ENCODE data around the gene SURF1. TPM values are rescaled to one million over a fixed set of nuclear protein-coding genes. Genes with fewer than 3 reads are reported as not detected.

The SURF1 gene
- total RNA-seq, 1 experiment from 2014 or later = 28.1 TPM

GRCh38 chr9:133333566-133333965 lies 22.7 kb downstream of the SURF1 start:
- peaks cover 17% of the 10 kb centered on the region for H3K4me1 ChIP-seq (ENCODE audit: insufficient read depth, low read length)
- no peaks in the 10 kb centered on the region for H3K27me3 ChIP-seq (ENCODE audit: low read length)
- no peaks in the 10 kb centered on the region for H3K9me3 ChIP-seq (ENCODE audit: low read length)
- DNase-seq (no peak), ATAC-seq (no peak)
- BruUV-seq (replicated peaks) = no TSS peak
- no peak overlapping the region for H3K4me3 ChIP-seq (ENCODE audit: low read length)
- H3K79me2 ChIP-seq (ENCODE audit: low read length) = peaks cover 27% of the 10 kb centered on the region
- no peak overlapping the region for H3K4me2 ChIP-seq (ENCODE audit: low read length)
- intact Hi-C loops (cut with micrococcal nuclease) = no loop called here
- H2AFZ ChIP-seq (ENCODE audit: low read length) = no peak overlapping the region
- no peaks in the 10 kb centered on the region for H4K20me1 ChIP-seq (ENCODE audit: low read length)
- no peak overlapping the region for H3K9ac ChIP-seq (ENCODE audit: low read length)
- H3K36me3 ChIP-seq (ENCODE audit: low read depth, low read length) = peaks cover 23% of the 10 kb centered on the region
- no peak overlapping the region for H3K27ac ChIP-seq (ENCODE audit: low read length)
- no peaks in the 10 kb centered on the region for H3F3A ChIP-seq (ENCODE audit: low read length, unreplicated experiment)
- ChIA-PET CTCF (no interaction called here), POLR2A (ENCODE audit: unreplicated experiment) (no interaction called here)
- no peak for TF ChIP-seq EZH2 (IDR thresholded peaks at IDR 0.05; ENCODE audit: low read length, unreplicated experiment)
- TF ChIP-seq EZH2phosphoT487 (IDR thresholded peaks at IDR 0.05; ENCODE audit: borderline replicate concordance, low read length) = no peak
- no peak for TF ChIP-seq CTCF (conservative IDR thresholded peaks at IDR 0.05; ENCODE audit: low read depth, low read length)
- no peaks in the 10 kb centered on the region for H3K9me2 ChIP-seq (replicated peaks; ENCODE audit: low read length)

- Histone ChIP-seq H4K20me1 (ENCODE audit: low read length) (no peaks in the 10 kb centered on the region), H3F3A (ENCODE audit: low read length, unreplicated experiment) (no peaks in the 10 kb centered on the region), H3K79me2 (ENCODE audit: low read length) (peaks cover 27% of the 10 kb centered on the region), H3K4me2 (ENCODE audit: low read length) (no peak overlapping the region), H2AFZ (ENCODE audit: low read length) (no peak overlapping the region), H3K4me1 (ENCODE audit: insufficient read depth, low read length) (peaks cover 17% of the 10 kb centered on the region), H3K9ac (ENCODE audit: low read length) (no peak overlapping the region), H3K27ac (ENCODE audit: low read length) (no peak overlapping the region), H3K9me2 (replicated peaks; ENCODE audit: low read length) (no peaks in the 10 kb centered on the region), H3K9me3 (ENCODE audit: low read length) (no peaks in the 10 kb centered on the region), H3K36me3 (ENCODE audit: low read depth, low read length) (peaks cover 23% of the 10 kb centered on the region), H3K27me3 (ENCODE audit: low read length) (no peaks in the 10 kb centered on the region), H3K4me3 (ENCODE audit: low read length) (no peak overlapping the region)
- CTCF ChIA-PET = no interaction called here
- no TSS peak for BruUV-seq (replicated peaks)
- no peak for DNase-seq
- TF ChIP-seq EZH2phosphoT487 (IDR thresholded peaks at IDR 0.05; ENCODE audit: borderline replicate concordance, low read length) (no peak), CTCF (conservative IDR thresholded peaks at IDR 0.05; ENCODE audit: low read depth, low read length) (no peak), EZH2 (IDR thresholded peaks at IDR 0.05; ENCODE audit: low read length, unreplicated experiment) (no peak)
- no peak for ATAC-seq
- intact Hi-C loops (cut with micrococcal nuclease) = no loop called here
- POLR2A ChIA-PET (ENCODE audit: unreplicated experiment) = no interaction called here
Measured at GRCh38 chr9:133333011-133333410, 23.3 kb downstream of the SURF1 start.

GRCh38 chr9:133332381-133332730 lies 23.9 kb downstream of the SURF1 start:
- Histone ChIP-seq H3K9me2 (replicated peaks; ENCODE audit: low read length) (no peaks in the 10 kb centered on the region), H4K20me1 (ENCODE audit: low read length) (no peaks in the 10 kb centered on the region), H3K4me3 (ENCODE audit: low read length) (no peak overlapping the region), H3F3A (ENCODE audit: low read length, unreplicated experiment) (no peaks in the 10 kb centered on the region), H3K27me3 (ENCODE audit: low read length) (no peaks in the 10 kb centered on the region), H3K36me3 (ENCODE audit: low read depth, low read length) (peaks cover 23% of the 10 kb centered on the region), H3K79me2 (ENCODE audit: low read length) (peaks cover 27% of the 10 kb centered on the region), H3K9me3 (ENCODE audit: low read length) (no peaks in the 10 kb centered on the region), H3K9ac (ENCODE audit: low read length) (no peak overlapping the region), H3K27ac (ENCODE audit: low read length) (no peak overlapping the region), H2AFZ (ENCODE audit: low read length) (no peak overlapping the region), H3K4me2 (ENCODE audit: low read length) (no peak overlapping the region), H3K4me1 (ENCODE audit: insufficient read depth, low read length) (peaks cover 17% of the 10 kb centered on the region)
- ChIA-PET CTCF (no interaction called here), POLR2A (ENCODE audit: unreplicated experiment) (no interaction called here)
- intact Hi-C loops (cut with micrococcal nuclease) = no loop called here
- TF ChIP-seq EZH2 (IDR thresholded peaks at IDR 0.05; ENCODE audit: low read length, unreplicated experiment) (no peak), EZH2phosphoT487 (IDR thresholded peaks at IDR 0.05; ENCODE audit: borderline replicate concordance, low read length) (no peak), CTCF (conservative IDR thresholded peaks at IDR 0.05; ENCODE audit: low read depth, low read length) (no peak)
- DNase-seq (no peak), ATAC-seq (no peak)
- no TSS peak for BruUV-seq (replicated peaks)
